Stimulated activated effector memory CD8-positive, alpha-beta T cell treated with anti-CD3 and anti-CD28 coated beads, Interleukin-12 subunit alpha, Interleukin-12 subunit beta, amount 100 ng/mL, for 72 hours (primary cell): Measurements from ENCODE around the gene TRAIP.

Experiments used
- ATAC-seq: fragments of 150-1000 bp; cut with Tn5 transposase; 2 replicates; pipeline ENCODE4 v1.10.0; 2021
- DNase-seq, 2 donors: peaks; one replicate each; pipeline ENCODE4 v3.0.0; 2021 to 2022; ENCODE audit warnings: low spot score in 2 of 2
- H3K27ac Mint-ChIP-seq: one replicate; pipeline ENCODE4 v1.8.0; 2022; ENCODE audit warnings: mild to moderate bottlenecking, mixed read lengths
- H3K36me3 Mint-ChIP-seq: one replicate; pipeline ENCODE4 v1.8.0; 2022; ENCODE audit warnings: mild to moderate bottlenecking, mixed read lengths
- H3K4me1 Mint-ChIP-seq: one replicate; pipeline ENCODE4 v1.8.0; 2022; ENCODE audit warnings: mixed read lengths
- H3K4me3 Mint-ChIP-seq: one replicate; pipeline ENCODE4 v1.8.0; 2022; ENCODE audit warnings: mild to moderate bottlenecking, mixed read lengths
- H3K9me3 Mint-ChIP-seq: one replicate; pipeline ENCODE4 v1.8.0; 2022; ENCODE audit warnings: mixed read lengths

The TRAIP gene

DNA sequence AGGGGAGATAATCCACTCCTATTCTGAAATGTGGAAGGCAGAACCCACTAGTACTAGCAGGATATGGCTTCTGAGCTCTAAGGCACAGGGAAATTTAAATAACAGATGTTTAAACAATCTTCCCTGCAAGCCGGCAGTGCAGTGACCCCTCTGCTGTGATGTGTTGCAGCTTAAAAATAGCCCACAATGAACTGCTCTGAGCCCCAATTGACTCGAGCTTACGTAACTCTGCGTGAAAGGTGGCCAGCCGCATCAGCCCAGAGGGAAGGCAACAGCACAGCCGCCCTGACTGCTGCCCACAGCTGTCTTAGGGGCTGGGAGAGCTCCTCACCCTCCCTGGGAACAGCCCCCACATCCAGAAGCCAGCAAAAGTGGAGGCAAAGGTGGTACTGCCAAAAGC, 25.8 kb upstream of the TRAIP start:
- Mint-ChIP-seq H3K27ac (peak overlapping the region; percentile 13), H3K36me3 (no peaks in the 10 kb centered on the region), H3K4me3 (no peak overlapping the region), H3K9me3 (no peaks in the 10 kb centered on the region), H3K4me1 (no peaks in the 10 kb centered on the region)
- DNase-seq (no peak), ATAC-seq (no peak)

DNA sequence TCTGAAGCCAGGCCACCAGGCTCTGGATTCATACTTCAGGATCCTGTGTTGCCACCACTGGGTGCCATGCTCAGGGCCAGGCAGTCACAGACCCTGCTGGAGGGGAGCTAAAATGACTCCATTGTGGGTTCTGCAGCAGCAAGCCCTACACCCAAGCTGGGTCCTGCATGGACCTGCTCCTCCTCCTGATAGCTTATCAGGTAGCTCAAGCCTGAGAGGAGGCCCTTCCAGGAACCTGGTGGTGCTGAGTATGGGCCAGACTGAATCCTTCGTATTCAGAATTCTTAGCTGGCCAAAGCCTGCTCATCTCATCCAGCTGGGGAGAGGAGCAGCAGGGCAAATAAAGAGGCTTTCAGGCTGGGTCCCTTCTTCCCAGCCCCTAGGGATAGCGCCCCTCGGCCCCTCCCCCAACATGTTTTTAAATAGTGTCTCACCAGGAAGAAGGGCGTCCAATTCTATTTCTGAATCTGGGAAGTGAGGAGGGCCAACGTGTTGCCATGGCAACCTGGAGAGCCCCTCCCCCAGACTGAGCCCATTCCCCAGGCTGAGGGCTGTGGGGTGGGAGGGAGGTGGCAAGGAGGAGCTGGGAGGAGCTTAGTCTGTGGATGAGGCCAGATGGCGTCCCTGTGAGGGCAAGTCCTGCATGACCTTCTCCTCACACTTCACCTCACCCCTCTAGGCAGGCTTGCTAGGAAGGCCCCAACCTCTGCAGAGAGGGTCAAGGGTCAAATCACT, 24.4 kb upstream of the TRAIP start:
- H3K4me3 Mint-ChIP-seq, result no peak overlapping the region
- H3K4me1 Mint-ChIP-seq, result no peaks in the 10 kb centered on the region
- ATAC-seq (no peak), DNase-seq (no peak)
- H3K27ac Mint-ChIP-seq, result no peak overlapping the region
- no peaks in the 10 kb centered on the region for H3K36me3 Mint-ChIP-seq
- no peaks in the 10 kb centered on the region for H3K9me3 Mint-ChIP-seq

DNA sequence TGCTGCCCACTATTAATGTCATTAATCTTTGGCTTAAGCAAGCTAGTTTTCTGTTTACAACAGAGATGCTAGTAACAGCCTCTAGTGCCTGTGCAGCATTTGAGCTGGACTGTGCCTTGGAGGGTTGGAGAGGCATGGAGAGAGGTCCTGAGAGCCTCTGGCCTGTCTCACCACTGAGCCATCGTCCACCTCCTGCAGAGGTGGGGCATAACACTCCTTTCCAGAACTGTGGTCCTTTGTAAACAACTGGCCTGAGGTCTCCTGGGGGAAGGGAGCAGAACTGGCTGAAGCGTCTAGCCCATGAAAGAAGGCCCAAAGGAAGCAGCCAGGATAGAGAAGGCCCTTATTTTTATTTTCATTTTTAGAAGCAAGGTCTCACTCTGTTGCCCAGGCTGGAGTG, 23.4 kb upstream of the TRAIP start:
- no peaks in the 10 kb centered on the region for H3K9me3 Mint-ChIP-seq
- H3K4me1 Mint-ChIP-seq, result no peaks in the 10 kb centered on the region
- no peak overlapping the region for H3K4me3 Mint-ChIP-seq
- no peaks in the 10 kb centered on the region for H3K36me3 Mint-ChIP-seq
- no peak overlapping the region for H3K27ac Mint-ChIP-seq
- no peak for DNase-seq
- ATAC-seq, result no peak

DNA sequence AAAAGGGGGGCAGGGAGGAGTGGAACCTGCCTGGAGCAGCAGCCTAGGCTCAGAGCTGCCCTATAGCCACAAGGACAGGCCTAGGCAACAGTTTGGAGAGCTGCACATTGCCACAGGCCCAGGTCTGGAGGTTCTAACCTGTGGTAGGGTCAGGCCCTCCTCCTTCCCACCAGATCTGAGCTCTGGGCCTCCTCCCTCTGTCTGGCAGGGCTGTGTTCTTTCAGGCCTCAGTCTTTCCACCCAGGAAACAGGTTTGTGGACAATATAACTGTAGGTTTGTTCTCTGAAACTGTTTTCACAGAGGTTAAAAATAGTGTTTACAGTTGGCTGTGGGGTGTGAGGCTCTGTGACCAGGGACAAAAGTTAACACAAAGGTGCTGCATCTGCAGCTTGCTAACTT, 22.3 kb upstream of the TRAIP start:
- ATAC-seq (no peak), DNase-seq (no peak)
- no peak overlapping the region for H3K27ac Mint-ChIP-seq
- H3K4me3 Mint-ChIP-seq, result no peak overlapping the region
- no peaks in the 10 kb centered on the region for H3K4me1 Mint-ChIP-seq
- no peaks in the 10 kb centered on the region for H3K9me3 Mint-ChIP-seq
- no peaks in the 10 kb centered on the region for H3K36me3 Mint-ChIP-seq

DNA sequence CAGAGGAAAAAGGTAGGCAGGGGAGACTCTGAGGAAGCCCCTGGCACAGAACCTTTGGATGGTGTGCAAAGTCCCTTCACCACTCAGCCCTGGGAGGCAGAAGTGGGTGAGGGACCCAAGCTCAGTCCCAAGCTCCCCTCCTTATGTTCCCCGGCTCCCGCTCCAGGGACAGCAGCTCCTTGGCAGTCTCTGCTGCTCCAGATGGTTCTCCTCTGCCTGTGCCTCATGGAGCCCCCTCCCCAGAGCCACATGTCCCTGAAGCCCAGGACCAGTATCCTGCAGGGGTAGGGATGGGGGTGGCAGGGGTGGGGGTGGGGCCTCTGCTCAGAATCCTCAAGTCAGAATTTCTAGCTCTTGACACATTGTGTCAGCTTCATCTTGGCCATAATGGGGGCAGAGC, 21.4 kb upstream of the TRAIP start:
- Mint-ChIP-seq H3K36me3 (no peaks in the 10 kb centered on the region), H3K4me3 (no peak overlapping the region), H3K4me1 (no peaks in the 10 kb centered on the region), H3K27ac (no peak overlapping the region), H3K9me3 (no peaks in the 10 kb centered on the region)
- DNase-seq (no peak), ATAC-seq (no peak)

DNA sequence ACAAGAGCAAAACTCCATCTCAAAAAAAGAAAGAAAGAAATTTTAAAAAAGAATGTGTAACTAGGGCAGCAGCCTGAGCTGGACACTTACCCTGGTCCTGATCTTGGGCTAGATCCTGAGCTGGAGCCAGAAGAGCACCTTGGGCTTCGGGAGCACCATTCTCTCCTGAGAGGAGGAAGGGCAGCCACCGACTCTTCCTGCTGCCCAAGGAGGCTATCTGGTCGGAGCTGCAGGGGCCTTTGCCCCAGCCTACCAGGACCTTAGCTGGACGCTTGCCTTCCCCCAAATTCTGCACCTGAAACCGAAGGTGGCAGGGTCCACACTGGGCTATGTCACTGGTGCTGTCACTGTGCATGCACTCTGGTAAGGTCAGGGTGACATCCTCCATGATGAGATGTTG, 20.2 kb upstream of the TRAIP start:
- H3K9me3 Mint-ChIP-seq, result no peaks in the 10 kb centered on the region
- H3K4me3 Mint-ChIP-seq, result no peak overlapping the region
- no peaks in the 10 kb centered on the region for H3K36me3 Mint-ChIP-seq
- H3K27ac Mint-ChIP-seq, result no peak overlapping the region
- ATAC-seq (no peak), DNase-seq (no peak)
- H3K4me1 Mint-ChIP-seq, result no peaks in the 10 kb centered on the region

DNA sequence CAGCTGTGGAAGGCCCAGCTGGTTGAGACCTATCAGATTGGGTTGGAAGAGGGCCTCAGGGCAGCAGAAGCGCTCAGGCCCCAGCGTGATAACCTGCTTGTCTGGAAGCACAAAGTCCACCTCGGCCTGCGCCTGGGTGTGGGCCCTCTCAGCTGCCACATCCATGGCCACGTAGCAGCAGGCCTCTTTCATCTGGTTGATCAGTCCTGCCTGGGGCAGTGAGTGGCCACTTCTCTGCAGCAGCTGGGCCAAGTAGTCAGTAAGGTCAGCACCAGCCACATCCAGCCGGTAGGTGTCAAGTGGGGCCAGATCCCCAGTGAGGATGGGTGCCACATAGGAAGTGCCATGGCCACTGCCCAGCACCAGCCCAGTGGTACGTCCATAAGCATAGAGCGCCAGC, 17.3 kb upstream of the TRAIP start:
- ATAC-seq (no peak), DNase-seq (no peak)
- Mint-ChIP-seq H3K4me3 (no peak overlapping the region), H3K27ac (no peak overlapping the region), H3K9me3 (no peaks in the 10 kb centered on the region), H3K36me3 (no peaks in the 10 kb centered on the region), H3K4me1 (peaks cover under 1% of the 10 kb centered on the region)

DNA sequence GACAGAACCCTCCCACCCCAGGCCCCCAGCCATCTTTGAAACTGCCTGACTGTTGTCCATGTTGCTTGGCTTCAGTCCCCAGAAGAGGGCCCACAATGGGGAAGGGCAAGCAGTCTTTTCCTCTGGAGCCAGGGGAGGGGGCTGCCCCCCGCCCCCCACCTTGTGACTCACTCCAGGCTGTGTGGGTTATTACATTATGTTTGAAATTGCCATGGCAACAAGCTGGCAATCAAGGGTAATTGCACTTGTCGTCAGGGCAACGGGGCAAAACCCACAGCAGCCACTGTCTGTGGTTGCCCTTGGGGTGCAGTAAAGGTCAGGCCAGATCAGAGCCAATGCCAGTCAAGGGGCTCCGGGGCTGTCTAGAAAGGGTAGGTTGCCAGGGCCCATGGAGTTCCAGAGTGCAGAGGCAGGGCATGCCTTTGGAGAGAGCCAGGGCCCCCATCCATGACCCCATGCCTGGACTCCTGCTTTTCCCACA, 16.5 kb upstream of the TRAIP start:
- DNase-seq, result no peak

DNA sequence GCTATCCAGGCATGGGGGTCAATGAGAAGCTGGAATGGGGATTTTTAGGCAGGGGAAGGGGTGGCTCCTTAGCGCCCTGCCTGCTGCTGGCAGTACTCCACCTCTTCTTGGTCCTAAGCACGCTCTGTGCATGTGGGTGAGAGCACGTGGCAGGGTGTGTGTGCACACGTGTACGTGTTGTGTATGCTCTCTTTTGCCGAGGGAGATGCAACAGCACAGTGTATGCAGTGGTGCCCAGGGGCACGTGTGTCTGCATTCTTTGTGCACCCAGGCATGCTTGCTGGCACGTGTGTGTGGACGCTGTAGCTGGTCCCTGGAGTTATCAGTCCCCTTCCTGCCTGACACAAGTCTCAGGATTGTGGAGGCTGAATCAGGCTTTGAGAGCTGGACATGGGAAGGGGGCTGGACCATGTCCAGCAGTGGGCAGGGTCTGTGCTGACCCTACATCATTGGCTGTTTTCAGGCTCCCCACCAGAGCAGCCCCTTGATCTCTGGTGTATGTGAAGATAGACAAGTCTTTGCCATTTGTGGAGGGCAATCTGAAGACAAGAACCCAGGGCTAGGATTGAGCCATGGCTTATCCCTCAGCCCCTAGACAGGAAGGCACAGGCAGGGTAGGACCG, 15.3 kb upstream of the TRAIP start:
- no peaks in the 10 kb centered on the region for H3K9me3 Mint-ChIP-seq
- DNase-seq (no peak), ATAC-seq (no peak)
- no peak overlapping the region for H3K27ac Mint-ChIP-seq
- H3K36me3 Mint-ChIP-seq, result no peaks in the 10 kb centered on the region
- H3K4me3 Mint-ChIP-seq, result no peak overlapping the region
- peaks cover 5% of the 10 kb centered on the region for H3K4me1 Mint-ChIP-seq

More for the DNA sequence above, 16.5 kb upstream of the TRAIP start:
- no peaks in the 10 kb centered on the region for H3K9me3 Mint-ChIP-seq
- H3K27ac Mint-ChIP-seq, result no peak overlapping the region
- no peak overlapping the region for H3K4me3 Mint-ChIP-seq
- no peaks in the 10 kb centered on the region for H3K36me3 Mint-ChIP-seq
- ATAC-seq, result peak; percentile 20
- peaks cover 5% of the 10 kb centered on the region for H3K4me1 Mint-ChIP-seq

DNA sequence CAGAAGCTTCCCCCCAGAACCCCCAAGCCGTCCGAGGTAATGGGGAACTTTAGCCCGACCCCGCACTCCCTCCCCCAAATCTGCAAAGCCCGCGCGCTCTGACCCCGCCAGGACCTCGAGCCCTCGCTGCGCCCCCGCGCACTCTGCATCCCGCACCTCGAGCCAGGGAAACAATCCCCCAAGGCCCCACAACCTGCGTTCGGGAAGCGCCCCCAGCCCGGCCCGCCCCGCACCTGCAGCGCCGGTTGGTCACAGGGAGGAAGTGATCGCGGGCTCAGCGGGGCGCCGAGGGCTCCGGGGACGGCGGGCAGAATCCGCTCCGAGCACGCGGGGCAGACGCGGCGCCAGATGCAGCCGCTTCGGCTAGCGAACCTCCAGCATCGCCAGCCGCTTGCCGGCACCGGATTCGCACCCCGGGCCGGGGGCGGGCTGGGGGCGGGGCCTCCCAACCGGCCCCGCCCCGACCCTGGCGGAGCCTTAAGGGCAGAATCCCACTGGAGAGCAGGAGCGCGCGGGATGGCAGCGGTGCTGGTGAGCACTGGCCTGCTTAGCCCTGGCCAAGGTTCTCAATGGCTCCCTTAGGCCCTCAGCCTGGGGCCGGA, 13.3 kb upstream of the TRAIP start, which contains the start of gene CAMKV:
TSS of gene CAMKV (minus strand) at position 382 of the 602 bp plus-strand sequence. CDS start 7,518 bp downstream, outside the sequence.
- Mint-ChIP-seq H3K36me3 (no peaks in the 10 kb centered on the region), H3K4me1 (peaks cover 5% of the 10 kb centered on the region), H3K27ac (no peak within 1 kb of the TSS), H3K4me3 (peak within 1 kb of the TSS; percentile 37), H3K9me3 (no peaks in the 10 kb centered on the region)
- ATAC-seq (peak; percentile 40), DNase-seq (no peak)

DNA sequence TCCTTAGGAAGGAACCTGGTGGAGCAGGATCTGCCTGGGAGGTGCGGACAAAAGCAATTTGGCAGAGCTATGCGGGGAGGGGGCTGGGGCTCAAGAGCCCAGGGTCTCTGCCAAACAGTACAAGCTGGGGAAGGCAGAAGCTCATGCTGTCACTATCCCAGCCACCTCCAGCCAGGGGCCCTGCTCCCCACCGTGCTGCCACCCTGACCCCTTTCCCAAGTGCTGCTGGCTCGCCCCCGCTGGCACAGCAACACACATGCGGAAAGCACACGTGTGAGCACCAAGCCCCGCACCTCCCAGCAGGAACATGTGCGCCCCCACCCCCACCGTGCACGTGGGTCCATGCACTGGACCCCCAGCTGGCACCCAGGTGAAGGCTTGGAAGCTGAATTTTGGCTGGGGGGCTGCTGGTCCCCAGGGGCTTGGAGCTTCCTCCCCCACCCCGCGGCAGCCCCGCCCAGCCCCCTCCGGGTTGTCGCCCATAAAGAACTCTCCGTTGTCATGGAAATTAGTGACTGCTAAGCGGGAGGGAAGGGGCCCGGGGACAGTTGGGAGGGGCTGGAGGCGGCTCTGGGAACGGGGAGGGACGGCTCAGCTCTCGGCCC, 12.6 kb upstream of the TRAIP start:
- H3K4me1 Mint-ChIP-seq, result peaks cover 5% of the 10 kb centered on the region
- ATAC-seq (no peak), DNase-seq (no peak)

DNA sequence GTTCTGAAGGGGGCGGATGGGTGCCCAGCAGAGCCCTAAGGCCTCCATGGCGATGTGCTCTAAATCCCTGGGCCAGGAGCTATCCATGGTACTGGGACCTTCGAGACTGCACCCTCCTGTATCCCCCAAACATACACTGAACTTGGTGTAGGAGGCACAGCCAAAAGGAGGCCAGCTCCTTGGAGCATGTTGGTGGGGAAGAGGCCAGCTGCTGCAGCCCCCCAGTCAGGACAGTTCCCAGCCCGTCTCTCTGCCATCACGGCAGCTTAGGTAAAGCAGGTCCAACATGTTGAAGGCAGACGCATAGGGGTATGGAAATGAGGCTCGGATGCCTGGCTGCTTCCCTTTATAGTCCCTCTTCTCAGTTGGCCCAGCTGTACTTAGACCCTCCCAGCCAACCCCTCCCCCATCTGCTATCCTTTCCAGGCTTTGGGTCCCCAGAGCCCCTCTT, 11.5 kb upstream of the TRAIP start:
- Mint-ChIP-seq H3K36me3 (no peaks in the 10 kb centered on the region), H3K4me1 (peaks cover 5% of the 10 kb centered on the region), H3K4me3 (no peak overlapping the region), H3K27ac (no peak overlapping the region), H3K9me3 (no peaks in the 10 kb centered on the region)
- DNase-seq (no peak), ATAC-seq (peak; percentile 18)

More for the DNA sequence above, 12.6 kb upstream of the TRAIP start:
- peak overlapping the region; percentile 37 for H3K4me3 Mint-ChIP-seq
- no peaks in the 10 kb centered on the region for H3K9me3 Mint-ChIP-seq
- H3K36me3 Mint-ChIP-seq, result no peaks in the 10 kb centered on the region
- H3K27ac Mint-ChIP-seq, result no peak overlapping the region

DNA sequence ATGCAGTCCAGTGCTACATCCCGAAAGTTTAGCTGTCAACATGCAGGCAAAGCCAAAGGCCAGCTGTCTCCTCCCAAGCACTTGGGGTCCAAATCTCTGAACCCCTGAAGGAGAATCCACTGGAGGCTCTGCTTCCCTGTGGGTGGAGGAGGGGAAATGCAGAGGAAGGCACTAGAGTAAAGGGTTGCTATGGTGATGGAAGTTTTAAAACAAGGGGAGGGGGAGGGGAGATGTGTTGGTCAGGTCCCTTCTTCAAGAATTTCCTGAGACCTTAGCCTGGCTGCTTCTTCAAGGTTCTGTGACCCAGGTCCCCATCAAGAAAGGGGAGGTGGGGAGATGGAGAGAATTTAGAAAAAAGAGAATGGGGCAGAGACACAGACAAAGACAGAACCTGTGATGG, 11.0 kb upstream of the TRAIP start:
- no peak for ATAC-seq
- Mint-ChIP-seq H3K9me3 (no peaks in the 10 kb centered on the region), H3K4me1 (peaks cover 5% of the 10 kb centered on the region), H3K27ac (no peak overlapping the region), H3K36me3 (no peaks in the 10 kb centered on the region), H3K4me3 (no peak overlapping the region)
- no peak for DNase-seq

DNA sequence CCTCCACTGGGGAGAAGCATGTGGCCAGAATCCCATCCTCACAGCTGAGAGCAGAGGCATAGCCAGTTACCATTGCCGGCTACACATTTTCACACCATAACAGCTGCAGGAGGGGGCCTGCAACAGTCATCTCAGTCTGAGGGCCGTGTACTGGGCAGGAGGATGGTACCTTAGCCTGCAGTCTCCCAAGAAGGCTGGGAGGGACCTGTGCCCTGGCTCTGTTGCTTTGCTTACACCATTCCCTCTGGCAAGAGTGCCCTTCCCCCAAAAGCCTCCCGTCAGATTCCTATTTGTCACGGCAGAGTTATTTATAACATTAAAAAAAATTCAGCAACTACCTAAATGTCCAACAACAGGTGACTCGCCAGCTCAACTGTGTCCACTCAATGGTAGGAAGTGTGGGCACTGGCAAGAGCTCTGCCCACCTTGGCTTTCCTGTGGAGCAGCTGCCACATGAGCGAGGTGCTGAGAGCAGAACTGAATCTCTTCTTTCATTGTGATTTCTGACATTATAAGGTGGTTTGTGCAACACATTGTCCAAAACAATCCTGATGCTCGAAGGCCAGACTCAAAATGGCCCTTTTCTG, 8.9 kb upstream of the TRAIP start:
- no peaks in the 10 kb centered on the region for H3K36me3 Mint-ChIP-seq
- no peaks in the 10 kb centered on the region for H3K9me3 Mint-ChIP-seq
- DNase-seq, result no peak
- ATAC-seq, result no peak
- H3K4me3 Mint-ChIP-seq, result no peak overlapping the region
- peaks cover 5% of the 10 kb centered on the region for H3K4me1 Mint-ChIP-seq
- H3K27ac Mint-ChIP-seq, result no peak overlapping the region

DNA sequence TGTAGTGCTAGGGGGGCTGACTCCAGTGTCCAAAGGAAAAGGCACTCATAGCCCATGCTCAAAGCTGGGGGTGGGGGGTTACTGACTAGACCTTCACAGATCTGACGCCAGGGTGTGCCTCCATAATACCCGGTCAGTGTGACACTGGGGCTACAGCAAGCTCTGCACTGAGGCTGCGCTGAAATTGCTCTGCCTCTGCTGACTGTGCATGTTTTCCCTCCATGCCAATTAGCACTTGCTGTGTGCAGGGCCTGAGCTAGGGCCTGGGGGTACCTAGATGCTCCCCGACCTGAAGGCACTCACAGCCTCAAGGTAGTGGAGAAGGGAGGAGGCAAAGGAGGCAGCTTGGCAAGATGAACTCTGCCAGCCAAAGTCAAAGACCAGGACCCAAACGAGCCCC, 8.1 kb upstream of the TRAIP start:
- no peaks in the 10 kb centered on the region for H3K9me3 Mint-ChIP-seq
- no peak for DNase-seq
- H3K36me3 Mint-ChIP-seq, result no peaks in the 10 kb centered on the region
- H3K4me1 Mint-ChIP-seq, result peaks cover 5% of the 10 kb centered on the region
- no peak overlapping the region for H3K4me3 Mint-ChIP-seq
- no peak for ATAC-seq
- no peak overlapping the region for H3K27ac Mint-ChIP-seq
